Naive thymus-derived CD8-positive, alpha-beta T cell (primary cell): ENCODE data around the gene GIMAP7. TPM values are rescaled to one million over a fixed set of nuclear protein-coding genes. Genes with fewer than 3 reads are reported as not detected.
"Not testable (repeated sequence)": the region's sequence is repeated elsewhere in the genome, so short reads cannot be mapped to it uniquely, and the experiment has no call there.

Source experiments
- ATAC-seq, 2 donors: fragments of 150-1000 bp; cut with Tn5 transposase in 1 of 2; sonication (Bioruptor Pico), chemical (Tn5 transposase) in 1 of 2; 1 replicate in 1 of 2; 2 replicates in 1 of 2; pipeline ENCODE4 v1.10.0; 2021; ENCODE audit warnings: mild to moderate bottlenecking in 2 of 2, moderate library complexity in 2 of 2
- POLR2A ChIA-PET: fragments of 350-600 bp; sonication (Branson Sonifier 250); formaldehyde crosslinking; loops from one replicate; lab custom pipeline; 2021; ENCODE audit warnings: antibody characterized with exemption; lab: Charles Lee
- DNase-seq, 10 donors: peaks; one replicate each; pipeline versions ENCODE4 v3.0.0 to v3.0.0-alpha.2; 2020 to 2022
- H3K27ac Mint-ChIP-seq, 10 donors: one replicate each; pipeline ENCODE4 v1.8.0; 2020 to 2022; ENCODE audit warnings: mild to moderate bottlenecking in 10 of 10, mixed read lengths in 10 of 10, moderate library complexity in 4 of 10, inconsistent platforms in 1 of 10
- H3K27me3 Mint-ChIP-seq, 5 donors: one replicate each; pipeline ENCODE4 v1.8.0; 2021 to 2022; ENCODE audit warnings: mixed read lengths in 5 of 5
- H3K36me3 Mint-ChIP-seq, 3 donors: one replicate each; pipeline ENCODE4 v1.8.0; 2020 to 2022; ENCODE audit warnings: mixed read lengths in 3 of 3, mild to moderate bottlenecking in 2 of 3, inconsistent platforms in 1 of 3
- H3K4me1 Mint-ChIP-seq, 4 donors: one replicate each; pipeline ENCODE4 v1.8.0; 2021 to 2022; ENCODE audit warnings: mixed read lengths in 4 of 4
- H3K4me3 Mint-ChIP-seq, 10 donors: one replicate each; pipeline ENCODE4 v1.8.0; 2020 to 2022; ENCODE audit warnings: mild to moderate bottlenecking in 10 of 10, mixed read lengths in 10 of 10, moderate library complexity in 6 of 10, inconsistent platforms in 1 of 10
- H3K9me3 Mint-ChIP-seq, 9 donors: one replicate each; pipeline ENCODE4 v1.8.0; 2020 to 2022; ENCODE audit warnings: mixed read lengths in 9 of 9, mild to moderate bottlenecking in 3 of 9, inconsistent platforms in 1 of 9, moderate library complexity in 1 of 9
- polyA plus RNA-seq, 3 donors: library from polyadenylated mRNA; unstranded; fragments of 300-500 nt; fragmentation: Illumina TruSeq; gene quantifications; one replicate each; pipeline ENCODE4 v1.2.3, GENCODE V29; 2021
- total RNA-seq, 8 experiments: library from RNA in 2 of 8; stranded (reverse) in 2 of 8; gene quantifications; one replicate each; pipeline ENCODE4 v1.2.3 and lab custom pipeline; 2021 to 2026

The GIMAP7 gene
- total and polyA plus RNA-seq, 5 experiments from 2014 or later, result 367 to 821 (median 451) TPM

GRCh38 chr7:150511048-150511447 is 3.6 kb upstream of the GIMAP7 start:
- POLR2A ChIA-PET, result interaction anchor here (0.7 to 13.2 kb wide), 13 partner anchors 9 to 245 kb away, joined by 3 to 812 read pairs (median 5); partner anchors contain the start of genes GIMAP1, GIMAP4 and GIMAP8
- no peak for ATAC-seq
- no peaks in the 10 kb centered on the region for H3K27me3 Mint-ChIP-seq
- H3K27ac Mint-ChIP-seq, result peak overlapping the region; percentile 82 to 99 (median 96)
- H3K4me1 Mint-ChIP-seq, result peaks cover 47 to 83% (median 80%) of the 10 kb centered on the region in 4 donors
- H3K36me3 Mint-ChIP-seq, result peaks cover 8 to 26% (median 16%) of the 10 kb centered on the region in 3 donors
- H3K4me3 Mint-ChIP-seq, result peak overlapping the region in 9 of 10 donors; percentile 0 to 96 (median 54)
- H3K9me3 Mint-ChIP-seq, result peaks cover 0 to 14% (median 7%) of the 10 kb centered on the region in 9 donors
- no peak for DNase-seq

DNA sequence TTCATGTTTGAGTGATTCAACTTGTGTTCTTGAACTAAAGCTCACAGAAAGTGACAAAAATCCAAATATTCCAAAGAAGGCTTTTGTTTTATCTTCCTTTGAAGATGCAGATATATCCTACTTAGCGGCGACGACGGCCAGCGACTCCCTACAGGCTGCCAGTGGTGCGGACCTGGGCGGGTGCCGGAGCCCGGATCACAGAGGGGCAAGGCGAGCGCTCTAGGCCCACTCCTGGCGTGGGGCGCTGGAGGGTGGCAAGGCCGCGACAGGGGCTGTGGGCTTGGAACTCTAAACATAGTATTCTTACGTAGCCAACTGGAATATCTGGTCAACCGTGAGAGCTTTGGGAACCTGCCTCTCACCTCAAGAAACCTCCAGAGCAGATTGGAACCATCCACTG is 914 bp upstream of the GIMAP7 start:
- H3K9me3 Mint-ChIP-seq, result peaks cover 0 to 14% (median 7%) of the 10 kb centered on the region in 9 donors
- peak overlapping the region; percentile 96 to 100 (median 99) for H3K4me3 Mint-ChIP-seq
- peaks cover 29 to 46% (median 36%) of the 10 kb centered on the region in 3 donors for H3K36me3 Mint-ChIP-seq
- H3K27me3 Mint-ChIP-seq, result no peaks in the 10 kb centered on the region
- peak in 1 of 10 donors; percentile 18 for DNase-seq
- H3K4me1 Mint-ChIP-seq, result peaks cover 30 to 59% (median 57%) of the 10 kb centered on the region in 4 donors
- H3K27ac Mint-ChIP-seq, result peak overlapping the region; percentile 94 to 99 (median 98)
- POLR2A ChIA-PET, result interaction anchor here (1.3 to 13.2 kb wide), 21 partner anchors 10 to 245 kb away, joined by 4 to 812 read pairs (median 22); partner anchors contain the start of genes GIMAP1, GIMAP2, GIMAP4 and GIMAP5
- ATAC-seq, result no peak

- H3K4me1 Mint-ChIP-seq, result peaks cover 25 to 50% (median 45%) of the 10 kb centered on the region in 4 donors
- H3K27me3 Mint-ChIP-seq, result no peaks in the 10 kb centered on the region
- peak overlapping the region; percentile 94 to 99 (median 98) for H3K27ac Mint-ChIP-seq
- peak overlapping the region; percentile 96 to 100 (median 99) for H3K4me3 Mint-ChIP-seq
- DNase-seq (peak in 2 of 10 donors; percentile 25 to 35), ATAC-seq (peak; percentile 29 to 31)
- POLR2A ChIA-PET, result interaction anchor here (0.6 to 13.2 kb wide), 43 partner anchors 9 to 642 kb away, joined by 3 to 812 read pairs (median 6); partner anchors contain the start of genes ACTR3C, ATP6V0E2, GIMAP1 and GIMAP2
- peaks cover 45 to 59% (median 48%) of the 10 kb centered on the region in 3 donors for H3K36me3 Mint-ChIP-seq
- peaks cover 0 to 12% (median 5%) of the 10 kb centered on the region in 9 donors for H3K9me3 Mint-ChIP-seq
Observed at GRCh38 chr7:150515248-150516147, 826 bp downstream of the GIMAP7 start.

DNA sequence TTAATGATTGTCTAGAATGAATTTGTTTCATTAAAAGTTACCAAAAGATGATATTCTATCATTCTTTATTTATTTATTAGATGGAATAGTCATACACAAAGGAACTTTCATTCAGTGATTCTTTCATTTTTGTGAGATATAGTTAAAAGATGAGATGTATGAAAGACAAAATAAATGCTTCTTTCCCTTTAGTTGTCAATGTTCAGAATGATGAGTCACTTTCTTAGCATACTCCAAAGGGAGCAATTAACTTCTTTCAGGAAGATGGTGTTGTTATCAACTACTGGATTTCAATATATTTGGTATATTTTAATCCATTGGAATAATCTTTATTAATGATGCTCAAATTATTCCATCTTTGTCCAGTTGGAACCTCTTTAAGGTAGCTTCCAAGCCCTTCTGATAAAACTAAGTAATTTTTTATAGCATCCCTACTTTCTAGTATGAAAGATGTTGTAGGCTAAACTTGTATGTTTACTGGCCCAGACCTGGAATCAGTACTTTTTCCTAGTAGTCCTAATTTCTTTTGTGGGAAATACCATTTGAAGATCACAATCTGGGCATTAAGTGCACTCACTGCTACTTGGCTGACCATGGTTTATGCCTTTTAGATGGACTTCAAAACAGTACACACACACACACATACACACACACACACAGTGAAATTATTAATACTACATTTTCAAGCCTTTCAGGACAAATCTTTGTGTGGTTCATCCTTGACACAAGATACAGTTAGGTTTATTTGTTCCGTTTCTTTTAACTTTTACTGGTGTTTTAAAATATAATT is 2.5 kb downstream of the GIMAP7 start:
- Mint-ChIP-seq H3K4me3 (peak overlapping the region; percentile 96 to 100 (median 99)), H3K27me3 (no peaks in the 10 kb centered on the region), H3K9me3 (peaks cover 0 to 8% (median 1%) of the 10 kb centered on the region in 9 donors), H3K4me1 (peaks cover 17 to 46% (median 36%) of the 10 kb centered on the region in 4 donors), H3K36me3 (peaks cover 52 to 62% (median 60%) of the 10 kb centered on the region in 3 donors), H3K27ac (peak overlapping the region; percentile 81 to 99 (median 98))
- POLR2A ChIA-PET, result interaction anchor here (1.0 to 13.2 kb wide), 15 partner anchors 10 to 238 kb away, joined by 3 to 812 read pairs (median 44); partner anchors contain the start of genes GIMAP1, GIMAP2, GIMAP4 and GIMAP5
- ATAC-seq (no peak), DNase-seq (no peak)

DNA sequence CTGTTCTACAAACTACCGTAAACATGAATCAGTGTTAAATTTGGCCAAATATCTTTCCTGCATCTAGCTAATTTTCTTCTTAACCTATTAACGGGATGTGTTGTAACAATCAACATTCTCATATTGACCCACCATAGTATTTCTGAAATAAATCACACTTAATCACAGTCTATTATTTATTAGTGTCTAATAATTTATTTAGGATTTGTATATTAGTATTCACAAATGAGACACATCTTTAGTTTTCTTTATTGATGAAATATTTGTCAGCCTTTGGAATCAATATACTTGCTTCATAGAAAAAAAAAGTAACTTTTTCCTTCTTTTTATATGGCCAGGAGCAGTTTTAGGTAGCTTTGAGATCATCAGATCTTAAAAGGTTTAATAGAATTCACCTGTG is 4.6 kb downstream of the GIMAP7 start:
- POLR2A ChIA-PET, result interaction anchor here (0.6 to 13.2 kb wide), 17 partner anchors 15 to 236 kb away, joined by 3 to 812 read pairs (median 15); partner anchors contain the start of genes GIMAP1, GIMAP2, GIMAP4 and GIMAP5
- Mint-ChIP-seq H3K4me3 (peak overlapping the region; percentile 91 to 100 (median 99)), H3K27ac (peak overlapping the region in 9 of 10 donors; percentile 87 to 99 (median 95)), H3K27me3 (no peaks in the 10 kb centered on the region), H3K4me1 (peaks cover 13 to 39% (median 31%) of the 10 kb centered on the region in 4 donors), H3K36me3 (peaks cover 53 to 78% (median 72%) of the 10 kb centered on the region in 3 donors), H3K9me3 (peaks cover 0 to 28% (median 4%) of the 10 kb centered on the region in 9 donors)
- DNase-seq (no peak), ATAC-seq (no peak)

DNA sequence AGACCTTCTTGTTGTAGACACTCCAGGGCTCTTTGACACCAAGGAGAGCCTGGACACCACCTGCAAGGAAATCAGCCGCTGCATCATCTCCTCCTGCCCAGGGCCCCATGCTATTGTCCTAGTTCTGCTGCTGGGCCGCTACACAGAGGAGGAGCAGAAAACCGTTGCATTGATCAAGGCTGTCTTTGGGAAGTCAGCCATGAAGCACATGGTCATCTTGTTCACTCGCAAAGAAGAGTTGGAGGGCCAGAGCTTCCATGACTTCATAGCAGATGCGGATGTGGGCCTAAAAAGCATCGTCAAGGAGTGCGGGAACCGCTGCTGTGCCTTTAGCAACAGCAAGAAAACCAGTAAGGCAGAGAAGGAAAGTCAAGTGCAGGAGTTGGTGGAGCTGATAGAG is 5.5 kb downstream of the GIMAP7 start:
- H3K4me1 Mint-ChIP-seq, result peaks cover 16 to 43% (median 35%) of the 10 kb centered on the region in 4 donors
- H3K9me3 Mint-ChIP-seq, result peaks cover 3 to 35% (median 10%) of the 10 kb centered on the region in 9 donors
- DNase-seq (peak in 4 of 10 donors; percentile 27 to 70 (median 36)), ATAC-seq (peak; percentile 19 to 26)
- H3K27ac Mint-ChIP-seq, result peak overlapping the region; percentile 87 to 99 (median 94)
- H3K4me3 Mint-ChIP-seq, result peak overlapping the region; percentile 91 to 100 (median 99)
- peaks cover 55 to 81% (median 70%) of the 10 kb centered on the region in 3 donors for H3K36me3 Mint-ChIP-seq
- POLR2A ChIA-PET, result interaction anchor here (0.6 to 13.2 kb wide), 28 partner anchors 9 to 237 kb away, joined by 3 to 812 read pairs (median 6); partner anchors contain the start of genes GIMAP1, GIMAP2, GIMAP4 and GIMAP5
- H3K27me3 Mint-ChIP-seq, result no peaks in the 10 kb centered on the region

GRCh38 chr7:150522931-150523330 is 8.3 kb downstream of the GIMAP7 start:
- Mint-ChIP-seq H3K4me1 (peaks cover 21 to 60% (median 56%) of the 10 kb centered on the region in 4 donors), H3K36me3 (peaks cover 44 to 74% (median 55%) of the 10 kb centered on the region in 3 donors), H3K27ac (peak overlapping the region; percentile 53 to 96 (median 88)), H3K4me3 (peak overlapping the region; percentile 28 to 100 (median 92)), H3K9me3 (peaks cover 6 to 58% (median 26%) of the 10 kb centered on the region in 9 donors)
- POLR2A ChIA-PET, result interaction anchor here (0.7 to 13.2 kb wide), 8 partner anchors 32 to 215 kb away, joined by 4 to 812 read pairs (median 100); partner anchors contain the start of genes GIMAP1, GIMAP4, GIMAP5 and GIMAP6
- ATAC-seq, H3K27me3 Mint-ChIP-seq, DNase-seq: not testable (repeated sequence)

DNA sequence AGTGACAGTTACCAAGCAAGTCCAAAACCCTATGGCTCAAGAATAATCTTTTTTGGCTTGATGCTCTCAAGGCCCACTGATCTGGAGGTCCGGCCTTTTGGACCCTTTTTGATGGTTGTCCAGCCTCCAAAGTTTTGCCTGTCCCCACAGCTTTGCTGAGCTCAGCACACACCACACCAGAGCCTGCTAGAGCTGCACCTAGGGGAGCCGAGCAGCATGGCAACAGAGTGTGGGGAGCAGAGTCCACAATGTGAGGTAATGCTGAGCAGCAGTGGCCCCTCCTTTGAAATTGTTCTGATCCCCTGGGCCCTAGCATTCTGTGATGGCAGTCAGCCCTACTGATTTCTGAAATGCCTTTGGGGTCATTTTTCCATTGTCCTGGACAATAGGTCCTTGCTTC is 9.3 kb downstream of the GIMAP7 start:
- peak overlapping the region; percentile 53 to 96 (median 82) for H3K27ac Mint-ChIP-seq
- POLR2A ChIA-PET, result interaction anchor here (0.5 to 3.3 kb wide), 8 partner anchors 10 to 166 kb away, joined by 3 to 26 read pairs (median 3); partner anchors contain the start of genes GIMAP4 and GIMAP8
- H3K9me3 Mint-ChIP-seq, result peaks cover 10 to 69% (median 37%) of the 10 kb centered on the region in 9 donors
- peaks cover 44 to 75% (median 44%) of the 10 kb centered on the region in 3 donors for H3K36me3 Mint-ChIP-seq
- peaks cover 26 to 69% (median 61%) of the 10 kb centered on the region in 4 donors for H3K4me1 Mint-ChIP-seq
- H3K4me3 Mint-ChIP-seq, result peak overlapping the region in 6 of 10 donors; percentile 8 to 88 (median 44)
- DNase-seq, result no peak
- no peaks in the 10 kb centered on the region for H3K27me3 Mint-ChIP-seq
- peak in 1 of 2 donors; percentile 48 for ATAC-seq

DNA sequence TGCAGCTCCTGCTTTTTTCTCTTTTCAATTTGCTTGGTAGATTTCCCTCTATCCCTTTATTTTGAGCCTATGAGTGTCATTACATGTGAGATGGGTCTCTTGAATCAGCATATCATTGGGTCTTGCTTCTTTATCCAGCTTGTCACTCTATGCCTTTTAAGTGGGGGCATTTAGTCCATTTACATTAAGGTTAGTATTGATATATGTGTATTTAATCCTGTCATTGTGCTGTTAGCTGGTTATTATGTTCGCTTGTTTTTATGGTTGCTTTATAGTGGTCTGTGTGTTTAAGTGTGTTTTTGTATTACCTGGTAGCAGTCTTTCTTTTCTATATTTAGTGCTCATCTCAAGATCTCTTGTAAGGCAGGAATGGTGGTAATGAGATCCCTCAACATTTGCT is 17.0 kb downstream of the GIMAP7 start:
- H3K27ac Mint-ChIP-seq, result peak overlapping the region in 1 of 10 donors; percentile 55
- H3K27me3 Mint-ChIP-seq, result no peaks in the 10 kb centered on the region
- H3K4me3 Mint-ChIP-seq, result peak overlapping the region in 1 of 10 donors; percentile 15
- POLR2A ChIA-PET, result interaction anchor here (0.8 to 6.9 kb wide), 5 partner anchors 12 to 1346 kb away, joined by 3 to 37 read pairs (median 5); partner anchors contain the start of genes GIMAP4 and PRKAG2
- DNase-seq (no peak), ATAC-seq (no peak)
- peaks cover 26 to 81% (median 57%) of the 10 kb centered on the region in 9 donors for H3K9me3 Mint-ChIP-seq
- peaks cover 16 to 51% (median 21%) of the 10 kb centered on the region in 4 donors for H3K4me1 Mint-ChIP-seq
- H3K36me3 Mint-ChIP-seq, result peaks cover 10 to 70% (median 58%) of the 10 kb centered on the region in 3 donors

DNA sequence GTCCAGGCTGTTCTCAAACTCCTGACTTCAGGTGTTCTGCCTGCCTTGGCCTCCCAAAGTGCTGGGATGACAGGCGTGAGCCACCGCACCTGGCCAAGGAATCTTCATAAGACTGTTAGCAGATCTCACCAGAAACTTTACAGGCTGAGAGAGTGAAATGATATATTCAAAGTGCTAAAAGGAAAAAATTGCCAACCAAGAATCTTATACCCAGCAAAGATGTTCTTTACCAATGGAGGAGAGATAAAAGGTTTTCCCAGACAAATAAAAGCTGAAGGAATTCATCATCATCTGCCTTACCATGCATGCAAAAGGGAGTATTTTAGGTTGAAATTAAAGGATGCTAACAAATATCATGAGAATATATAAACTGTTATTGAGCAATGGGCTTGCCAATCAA is 23.6 kb downstream of the GIMAP7 start:
- H3K27ac Mint-ChIP-seq, result no peak overlapping the region
- peaks cover 10 to 80% (median 38%) of the 10 kb centered on the region in 9 donors for H3K9me3 Mint-ChIP-seq
- peaks cover 4 to 32% (median 15%) of the 10 kb centered on the region in 4 donors for H3K4me1 Mint-ChIP-seq
- DNase-seq (no peak), ATAC-seq (no peak)
- POLR2A ChIA-PET, result interaction anchor here (0.9 to 5.7 kb wide), 7 partner anchors 14 to 204 kb away, joined by 3 to 42 read pairs (median 4); partner anchors contain the start of gene GIMAP8
- peaks cover 2 to 61% (median 58%) of the 10 kb centered on the region in 3 donors for H3K36me3 Mint-ChIP-seq
- H3K4me3 Mint-ChIP-seq, result no peak overlapping the region
- no peaks in the 10 kb centered on the region for H3K27me3 Mint-ChIP-seq
